Nephron progenitor cell (in vitro differentiated cells): ENCODE measurements around the gene LARP7.

ENCODE experiments used
- DNase-seq: peaks from one replicate; pipeline ENCODE4 v3.0.0; 2021
- H3K27ac Mint-ChIP-seq: 2 replicates; pipeline ENCODE4 v1.8.0; 2021; ENCODE audit warnings: mild to moderate bottlenecking, moderate library complexity, mixed read lengths
- H3K27me3 Mint-ChIP-seq: 2 replicates; pipeline ENCODE4 v1.8.0; 2021; ENCODE audit warnings: mild to moderate bottlenecking, low read depth, mixed read lengths; ENCODE audit not compliant: poor library complexity
- H3K36me3 Mint-ChIP-seq: 2 replicates; pipeline ENCODE4 v1.8.0; 2021; ENCODE audit warnings: low read depth, mixed read lengths
- H3K4me1 Mint-ChIP-seq: 2 replicates; pipeline ENCODE4 v1.8.0; 2021; ENCODE audit warnings: mixed read lengths
- H3K4me3 Mint-ChIP-seq: 2 replicates; pipeline ENCODE4 v1.8.0; 2021; ENCODE audit warnings: mild to moderate bottlenecking, moderate library complexity, mixed read lengths
- H3K9me3 Mint-ChIP-seq: 2 replicates; pipeline ENCODE4 v1.8.0; 2021; ENCODE audit warnings: mild to moderate bottlenecking, moderate library complexity, mixed read lengths
- TF ChIP-seq, protein P1 (sequence below): fragments of 200-600 bp; sonication (generic); IDR thresholded peaks from 2 replicates; pipeline ENCODE4 v1.5.0; 2021; ENCODE audit warnings: antibody characterized with exemption

Gene LARP7

DNA sequence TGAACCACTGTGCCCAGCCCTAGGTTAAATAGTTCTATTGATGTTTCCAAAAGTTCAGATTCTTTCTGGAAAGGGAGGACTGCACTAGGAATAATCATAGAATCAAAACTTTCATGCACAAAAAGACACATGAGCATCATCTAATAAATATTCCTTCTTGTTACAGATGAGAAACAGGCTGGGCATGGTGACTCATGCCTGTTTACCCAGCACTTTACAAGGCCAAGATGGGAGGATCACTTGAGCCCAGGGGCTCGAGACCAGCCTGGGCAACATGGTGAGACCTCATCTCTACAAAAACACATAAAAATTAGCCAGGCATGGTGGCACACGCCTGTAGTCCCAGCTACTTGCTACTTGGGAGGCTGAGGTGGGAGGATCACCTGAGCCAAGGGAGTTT is 27.7 kb downstream of the LARP7 start:
- Mint-ChIP-seq H3K36me3 (no peaks in the 10 kb centered on the region), H3K4me1 (peaks cover 5% of the 10 kb centered on the region), H3K9me3 (no peaks in the 10 kb centered on the region), H3K27me3 (no peaks in the 10 kb centered on the region), H3K4me3 (no peak overlapping the region), H3K27ac (peak overlapping the region; percentile 31)
- TF ChIP-seq, protein P1, sequence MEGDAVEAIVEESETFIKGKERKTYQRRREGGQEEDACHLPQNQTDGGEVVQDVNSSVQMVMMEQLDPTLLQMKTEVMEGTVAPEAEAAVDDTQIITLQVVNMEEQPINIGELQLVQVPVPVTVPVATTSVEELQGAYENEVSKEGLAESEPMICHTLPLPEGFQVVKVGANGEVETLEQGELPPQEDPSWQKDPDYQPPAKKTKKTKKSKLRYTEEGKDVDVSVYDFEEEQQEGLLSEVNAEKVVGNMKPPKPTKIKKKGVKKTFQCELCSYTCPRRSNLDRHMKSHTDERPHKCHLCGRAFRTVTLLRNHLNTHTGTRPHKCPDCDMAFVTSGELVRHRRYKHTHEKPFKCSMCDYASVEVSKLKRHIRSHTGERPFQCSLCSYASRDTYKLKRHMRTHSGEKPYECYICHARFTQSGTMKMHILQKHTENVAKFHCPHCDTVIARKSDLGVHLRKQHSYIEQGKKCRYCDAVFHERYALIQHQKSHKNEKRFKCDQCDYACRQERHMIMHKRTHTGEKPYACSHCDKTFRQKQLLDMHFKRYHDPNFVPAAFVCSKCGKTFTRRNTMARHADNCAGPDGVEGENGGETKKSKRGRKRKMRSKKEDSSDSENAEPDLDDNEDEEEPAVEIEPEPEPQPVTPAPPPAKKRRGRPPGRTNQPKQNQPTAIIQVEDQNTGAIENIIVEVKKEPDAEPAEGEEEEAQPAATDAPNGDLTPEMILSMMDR: no peak
- no peak for DNase-seq

DNA sequence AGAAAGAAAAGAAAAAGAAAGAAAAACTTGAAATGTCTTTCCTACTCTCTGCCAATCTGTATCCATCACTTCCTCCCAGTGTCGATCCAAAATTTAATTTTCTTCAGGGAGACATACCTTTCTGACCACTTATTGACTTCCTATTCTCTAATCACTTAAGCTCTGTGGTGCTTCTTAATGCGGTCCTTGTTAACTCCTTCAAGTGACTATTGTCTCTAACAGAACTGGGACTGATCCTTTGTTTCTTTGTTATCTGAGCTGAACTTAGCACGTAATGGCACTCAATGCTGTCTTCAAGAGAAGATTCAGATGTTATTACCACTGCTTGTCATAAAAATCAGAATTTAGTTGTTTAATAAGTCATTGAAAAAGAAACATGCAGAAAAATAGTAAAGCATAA is 31.2 kb downstream of the LARP7 start:
- no peak overlapping the region for H3K4me3 Mint-ChIP-seq
- peaks cover 5% of the 10 kb centered on the region for H3K4me1 Mint-ChIP-seq
- H3K27ac Mint-ChIP-seq: no peak overlapping the region
- H3K9me3 Mint-ChIP-seq: no peaks in the 10 kb centered on the region
- H3K36me3 Mint-ChIP-seq: no peaks in the 10 kb centered on the region
- TF ChIP-seq, protein P1: no peak
- peaks cover 4% of the 10 kb centered on the region for H3K27me3 Mint-ChIP-seq
- DNase-seq: no peak

DNA sequence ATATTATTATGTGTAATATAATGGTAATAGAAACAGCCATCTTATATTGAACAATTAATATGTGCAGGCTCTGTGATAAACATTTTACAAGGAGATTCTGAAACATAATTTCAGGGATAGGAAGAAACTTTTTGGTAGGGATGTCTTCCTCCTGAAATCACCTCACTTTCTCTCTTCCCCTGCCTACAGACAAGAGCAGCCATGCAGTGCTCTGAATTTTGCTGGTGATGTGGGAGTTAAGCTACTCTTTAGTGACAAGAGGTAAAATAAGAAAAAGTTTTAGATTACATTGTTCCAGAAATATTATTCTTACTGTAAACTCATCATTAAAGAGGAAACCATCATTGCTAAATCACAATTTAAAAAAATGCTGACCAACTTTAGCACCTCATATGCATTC is 36.1 kb downstream of the LARP7 start:
- Mint-ChIP-seq H3K27ac (no peak overlapping the region), H3K36me3 (no peaks in the 10 kb centered on the region), H3K4me1 (peaks cover 11% of the 10 kb centered on the region), H3K4me3 (no peak overlapping the region), H3K9me3 (no peaks in the 10 kb centered on the region), H3K27me3 (peaks cover 4% of the 10 kb centered on the region)
- DNase-seq: no peak
- TF ChIP-seq, protein P1: no peak

DNA sequence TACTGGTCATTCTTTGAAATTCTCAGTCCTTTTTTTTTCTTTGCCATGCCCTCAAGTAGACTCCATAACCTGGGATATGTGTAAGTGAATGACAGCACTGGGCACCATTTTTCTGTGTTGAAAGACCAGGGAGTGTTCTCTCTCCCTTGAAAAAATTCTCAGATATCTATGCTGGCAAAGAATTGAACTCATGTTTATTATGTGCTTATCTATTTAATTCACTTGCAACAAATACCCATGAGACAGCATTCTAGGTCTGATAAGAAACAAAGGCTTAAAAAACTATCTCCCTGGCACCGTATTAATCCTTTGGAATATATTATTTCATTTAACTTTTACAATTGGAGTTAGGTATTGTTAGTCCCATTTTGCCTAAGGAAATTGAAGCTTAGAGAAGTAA is 36.7 kb downstream of the LARP7 start:
- DNase-seq: no peak
- TF ChIP-seq, protein P1: no peak
- Mint-ChIP-seq H3K4me3 (no peak overlapping the region), H3K27me3 (peaks cover 4% of the 10 kb centered on the region), H3K4me1 (peaks cover 11% of the 10 kb centered on the region), H3K27ac (no peak overlapping the region), H3K9me3 (no peaks in the 10 kb centered on the region), H3K36me3 (no peaks in the 10 kb centered on the region)

DNA sequence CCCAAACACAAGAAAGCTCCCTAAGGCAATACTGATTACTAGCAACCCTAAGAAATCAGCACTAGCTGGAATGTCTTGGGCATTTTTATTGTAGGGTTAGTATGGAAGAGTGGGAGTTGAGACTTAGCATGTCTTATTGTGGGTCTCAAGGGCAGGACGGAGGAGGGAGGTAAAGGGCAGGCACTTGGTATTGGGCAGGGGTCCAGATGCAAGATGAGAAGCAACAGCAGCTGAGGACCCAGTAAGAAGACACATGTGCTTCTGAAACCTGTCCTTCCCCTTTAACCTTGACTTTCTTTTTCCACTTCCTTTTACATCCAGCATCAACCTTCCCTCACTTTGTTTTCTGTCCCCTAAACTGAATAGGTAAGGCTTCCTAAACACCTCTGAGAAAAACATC is 37.4 kb downstream of the LARP7 start:
- TF ChIP-seq, protein P1: no peak
- Mint-ChIP-seq H3K9me3 (no peaks in the 10 kb centered on the region), H3K27me3 (peaks cover 4% of the 10 kb centered on the region), H3K4me1 (peaks cover 8% of the 10 kb centered on the region), H3K4me3 (no peak overlapping the region), H3K27ac (no peak overlapping the region), H3K36me3 (no peaks in the 10 kb centered on the region)
- no peak for DNase-seq

DNA sequence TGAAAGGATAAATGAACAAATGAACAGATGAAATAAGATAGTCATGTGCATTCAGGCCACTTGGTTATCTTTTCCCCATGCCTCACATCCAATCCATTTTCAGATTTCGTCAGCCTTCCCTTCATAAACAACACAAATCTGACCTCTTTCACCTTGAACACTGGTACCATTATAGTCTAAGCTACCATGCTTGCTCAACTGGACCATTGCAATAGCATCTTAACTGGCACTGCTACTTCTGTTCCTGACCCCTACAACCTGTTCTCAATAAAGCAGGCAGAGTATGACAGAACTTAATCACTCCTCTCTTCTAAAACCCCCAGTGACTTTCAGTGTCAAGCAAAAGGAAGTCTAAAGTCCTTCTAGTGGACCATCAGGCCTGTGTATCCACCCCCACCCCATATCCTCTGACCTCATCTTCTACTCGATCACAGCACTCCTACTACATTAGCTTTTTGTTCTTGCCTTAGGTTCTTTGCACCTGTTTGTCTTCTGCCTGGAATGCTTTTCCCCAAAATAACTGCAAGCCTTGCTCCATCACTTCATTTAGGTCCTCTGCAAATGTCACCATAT is 40.7 kb downstream of the LARP7 start:
- DNase-seq: no peak
- Mint-ChIP-seq H3K9me3 (no peaks in the 10 kb centered on the region), H3K36me3 (no peaks in the 10 kb centered on the region), H3K4me1 (peaks cover 6% of the 10 kb centered on the region), H3K27ac (no peak overlapping the region), H3K27me3 (no peaks in the 10 kb centered on the region), H3K4me3 (no peak overlapping the region)
- TF ChIP-seq, protein P1: no peak
